Activated CD8-positive, alpha-beta memory T cell treated with anti-CD3 and anti-CD28 coated beads for 36 hours (primary cell): Measurements from ENCODE around the gene SERPINI2. TPM values are rescaled to one million over a fixed set of nuclear protein-coding genes. Genes with fewer than 3 reads are reported as not detected.

Experiments used
- CTCF ChIA-PET: fragments of 350-600 bp; sonication (Branson Sonifier 250); formaldehyde crosslinking; loops from one replicate; lab custom pipeline; 2021; ENCODE audit warnings: antibody characterized with exemption; lab: Charles Lee
- POLR2A ChIA-PET: fragments of 350-600 bp; sonication (Branson Sonifier 250); formaldehyde crosslinking; loops from one replicate; lab custom pipeline; 2021; ENCODE audit warnings: antibody characterized with exemption; lab: Charles Lee
- total RNA-seq, 2 experiments: library from RNA; stranded (reverse); gene quantifications; one replicate each; pipeline ENCODE4 v1.2.3, GENCODE V29; 2021

The SERPINI2 gene
- total RNA-seq, result not detected

- POLR2A ChIA-PET, result no interaction called here
- CTCF ChIA-PET, result no interaction called here
Observed at GRCh38 chr3:167473863-167474262, at the start of gene SERPINI2. Gene SERPINI2 (minus strand): TSS chr3:167474042. CDS start chr3:167471834, 2,208 bp downstream.

GRCh38 chr3:167521006-167521355 lies 47.1 kb upstream of the SERPINI2 start:
- CTCF ChIA-PET, result no interaction called here
- POLR2A ChIA-PET, result no interaction called here

- ChIA-PET CTCF (no interaction called here), POLR2A (no interaction called here)
Observed at GRCh38 chr3:167520266-167521005, 46.6 kb upstream of the SERPINI2 start.

- ChIA-PET CTCF (no interaction called here), POLR2A (no interaction called here)
Observed at GRCh38 chr3:167507954-167508353, 34.1 kb upstream of the SERPINI2 start.

GRCh38 chr3:167502401-167502800 lies 28.6 kb upstream of the SERPINI2 start:
- ChIA-PET POLR2A (no interaction called here), CTCF (no interaction called here)

GRCh38 chr3:167501941-167502340 lies 28.1 kb upstream of the SERPINI2 start:
- POLR2A ChIA-PET, result no interaction called here
- CTCF ChIA-PET, result no interaction called here

GRCh38 chr3:167497903-167498302 lies 24.1 kb upstream of the SERPINI2 start:
- CTCF ChIA-PET, result interaction anchor here (0.6 kb wide), 1 partner anchor 262 kb away, joined by 3 read pairs; no protein-coding TSS in a partner anchor
- POLR2A ChIA-PET, result no interaction called here

- CTCF ChIA-PET, result no interaction called here
- POLR2A ChIA-PET, result no interaction called here
Observed at GRCh38 chr3:167493244-167493643, 19.4 kb upstream of the SERPINI2 start.

GRCh38 chr3:167491621-167492020 lies 17.8 kb upstream of the SERPINI2 start:
- ChIA-PET POLR2A (no interaction called here), CTCF (no interaction called here)

GRCh38 chr3:167489571-167489970 lies 15.7 kb upstream of the SERPINI2 start:
- CTCF ChIA-PET, result no interaction called here
- POLR2A ChIA-PET, result no interaction called here

GRCh38 chr3:167487556-167487955 lies 13.7 kb upstream of the SERPINI2 start:
- CTCF ChIA-PET, result no interaction called here

GRCh38 chr3:167484551-167484950 lies 10.7 kb upstream of the SERPINI2 start:
- CTCF ChIA-PET, result no interaction called here
- POLR2A ChIA-PET, result no interaction called here

More at GRCh38 chr3:167487556-167487955, 13.7 kb upstream of the SERPINI2 start:
- POLR2A ChIA-PET, result no interaction called here

- ChIA-PET POLR2A (no interaction called here), CTCF (no interaction called here)
Observed at GRCh38 chr3:167483708-167484475, 10.1 kb upstream of the SERPINI2 start.

GRCh38 chr3:167481164-167481563 lies 7.3 kb upstream of the SERPINI2 start:
- CTCF ChIA-PET, result no interaction called here
- POLR2A ChIA-PET, result no interaction called here

- ChIA-PET CTCF (no interaction called here), POLR2A (no interaction called here)
Observed at GRCh38 chr3:167480748-167481147, 6.9 kb upstream of the SERPINI2 start.

GRCh38 chr3:167469381-167469780 lies 4.5 kb downstream of the SERPINI2 start:
- CTCF ChIA-PET, result interaction anchor here (0.6 kb wide), 1 partner anchor 216 kb away, joined by 3 read pairs; no protein-coding TSS in a partner anchor
- POLR2A ChIA-PET, result no interaction called here

- CTCF ChIA-PET, result no interaction called here
- POLR2A ChIA-PET, result no interaction called here
Observed at GRCh38 chr3:167467848-167468611, 5.8 kb downstream of the SERPINI2 start.

GRCh38 chr3:167466966-167467365 lies 6.9 kb downstream of the SERPINI2 start:
- ChIA-PET CTCF (no interaction called here), POLR2A (no interaction called here)

GRCh38 chr3:167456157-167456799 lies 17.6 kb downstream of the SERPINI2 start:
- POLR2A ChIA-PET, result no interaction called here

GRCh38 chr3:167453815-167454214 lies 20.0 kb downstream of the SERPINI2 start:
- POLR2A ChIA-PET, result interaction anchor here (0.6 kb wide), 1 partner anchor 1038 kb away, joined by 8 read pairs; no protein-coding TSS in a partner anchor
- CTCF ChIA-PET, result no interaction called here

More at GRCh38 chr3:167456157-167456799, 17.6 kb downstream of the SERPINI2 start:
- CTCF ChIA-PET, result no interaction called here
